HEK293T (cell line): ENCODE measurements around the gene GFY.

ENCODE experiments used
- ELF4 ChIP-seq: fragments of 450-650 bp; IDR thresholded peaks from 2 replicates; pipeline ENCODE4 v1.6.1; 2017; ENCODE audit warnings: antibody characterized with exemption
- FOXA1 ChIP-seq: fragments of 450-650 bp; IDR thresholded peaks from 2 replicates; pipeline ENCODE4 v1.6.1; 2016; ENCODE audit warnings: mild to moderate bottlenecking
- FOXK2 ChIP-seq: fragments of 450-650 bp; IDR thresholded peaks from 2 replicates; pipeline ENCODE4 v1.6.1; 2016; ENCODE audit warnings: mild to moderate bottlenecking
- FOXM1 ChIP-seq: fragments of 450-650 bp; IDR thresholded peaks from 2 replicates; pipeline ENCODE4 v1.6.1; 2017; ENCODE audit warnings: mild to moderate bottlenecking, borderline replicate concordance
- LEF1 ChIP-seq: fragments of 450-650 bp; IDR thresholded peaks from 2 replicates; pipeline ENCODE4 v1.6.1; 2017; ENCODE audit warnings: mild to moderate bottlenecking, borderline replicate concordance
- SP1 ChIP-seq: fragments of 450-650 bp; IDR thresholded peaks from 2 replicates; pipeline ENCODE4 v1.6.1; 2017
- TARDBP ChIP-seq: fragments of 450-650 bp; IDR thresholded peaks from 2 replicates; pipeline ENCODE4 v1.6.1; 2016
- ZNF384 ChIP-seq: fragments of 450-650 bp; IDR thresholded peaks from 2 replicates; pipeline ENCODE4 v1.6.1; 2016

DNA sequence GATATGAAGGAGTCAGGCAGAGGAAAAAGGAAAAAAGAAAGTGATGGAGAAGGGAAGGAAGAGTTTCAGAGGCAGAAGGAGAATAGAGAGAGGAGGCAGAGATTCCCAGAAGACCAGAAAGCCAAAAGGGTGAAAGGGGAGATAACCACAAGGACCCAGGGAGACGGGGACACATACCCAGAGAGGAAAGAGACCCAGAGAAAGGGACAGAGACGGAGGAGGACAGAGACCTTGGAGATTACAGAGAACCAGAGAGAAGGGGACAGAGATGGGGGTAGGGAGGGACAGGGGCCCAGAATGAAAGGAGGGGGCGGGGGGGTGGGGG is 3.3 kb upstream of the GFY start:
- TF ChIP-seq FOXM1 (no peak), FOXA1 (no peak), TARDBP (no peak), FOXK2 (no peak), LEF1 (no peak), ELF4 (no peak), SP1 (no peak), ZNF384 (no peak)
